ENCODE results near the gene B3GNT4.
"Not testable (repeated sequence)": the region's sequence is repeated elsewhere in the genome, so short reads cannot be mapped to it uniquely, and the experiment has no call there.

B3GNT4 gene

DNA sequence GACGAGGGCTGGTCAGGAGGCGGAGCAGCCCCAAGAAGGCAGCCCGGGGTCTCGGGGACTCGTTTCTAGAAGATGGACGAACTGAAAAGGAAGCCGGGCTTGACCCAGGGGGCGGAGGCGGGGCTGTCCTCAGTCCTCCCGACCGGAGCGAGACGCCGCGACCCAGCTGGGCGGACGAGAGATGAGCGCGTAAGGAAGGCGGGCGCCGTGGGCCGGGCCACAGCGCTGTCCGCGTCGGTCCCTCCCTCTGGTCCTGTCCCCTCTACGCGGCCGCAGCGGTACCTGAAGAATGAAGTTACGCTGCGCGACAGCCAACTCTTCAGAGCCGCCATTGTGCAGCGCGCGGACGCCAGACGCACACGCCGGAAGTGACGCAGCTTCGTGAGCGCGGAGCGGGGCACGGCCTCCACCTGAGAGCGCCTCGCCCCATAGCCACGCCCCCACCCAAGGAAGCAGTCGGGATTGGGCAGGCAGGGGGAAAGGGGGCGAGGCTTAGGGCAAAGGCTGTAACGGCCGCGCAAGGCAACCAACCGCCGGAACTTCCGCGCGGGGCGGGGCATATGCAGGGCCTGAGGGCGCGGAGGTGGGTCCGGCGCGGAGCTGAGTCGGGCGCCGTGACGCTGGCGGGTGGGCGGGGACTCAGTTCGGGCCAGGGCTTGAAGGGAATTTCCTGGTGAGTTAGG, 22.3 kb downstream of the B3GNT4 start, which contains the start of gene DIABLO:
DIABLO (minus strand) TSS at position 370 of the 683 bp plus-strand sequence; CDS start at position 332, 38 bp downstream.
- DNase-seq: peak; percentile 100

DNA sequence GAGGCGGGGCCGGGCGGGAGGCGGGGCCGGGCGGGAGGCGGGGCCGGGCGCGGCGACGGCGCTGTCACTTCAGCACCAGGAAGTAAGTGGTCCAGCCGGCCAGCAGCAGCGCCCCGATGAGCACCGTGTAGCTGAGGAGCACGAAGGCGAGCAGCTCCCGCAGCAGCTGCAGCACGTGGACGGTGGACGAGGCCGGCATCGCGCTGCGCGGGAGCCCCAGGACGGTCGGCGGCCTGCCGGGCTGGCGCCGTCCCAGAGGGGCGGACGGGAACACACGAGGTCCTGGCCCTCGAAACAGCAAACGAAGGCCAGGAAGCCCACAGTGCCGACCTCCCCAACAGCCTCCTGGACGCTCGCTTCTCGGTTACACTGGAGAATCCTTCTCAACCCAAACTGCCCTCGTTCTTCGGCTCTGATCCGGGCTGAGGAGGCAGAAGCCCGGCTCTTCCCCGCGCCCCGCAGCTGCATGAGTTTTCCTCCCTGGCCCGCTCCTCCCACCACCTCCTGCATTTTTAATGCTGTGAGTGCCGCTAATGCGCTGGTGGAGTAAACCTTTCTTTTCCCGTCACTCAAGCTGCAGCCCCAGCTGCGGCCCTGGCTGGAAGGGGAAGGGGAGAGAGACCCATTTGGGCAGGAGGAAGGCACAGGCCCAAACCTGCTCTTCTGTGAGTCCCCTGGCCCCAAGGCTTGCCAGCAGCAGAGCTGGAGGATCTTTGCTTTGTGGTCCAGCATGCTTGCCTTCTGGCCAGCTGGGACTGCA, 23.0 kb downstream of the B3GNT4 start:
- DNase-seq: no peak

DNA sequence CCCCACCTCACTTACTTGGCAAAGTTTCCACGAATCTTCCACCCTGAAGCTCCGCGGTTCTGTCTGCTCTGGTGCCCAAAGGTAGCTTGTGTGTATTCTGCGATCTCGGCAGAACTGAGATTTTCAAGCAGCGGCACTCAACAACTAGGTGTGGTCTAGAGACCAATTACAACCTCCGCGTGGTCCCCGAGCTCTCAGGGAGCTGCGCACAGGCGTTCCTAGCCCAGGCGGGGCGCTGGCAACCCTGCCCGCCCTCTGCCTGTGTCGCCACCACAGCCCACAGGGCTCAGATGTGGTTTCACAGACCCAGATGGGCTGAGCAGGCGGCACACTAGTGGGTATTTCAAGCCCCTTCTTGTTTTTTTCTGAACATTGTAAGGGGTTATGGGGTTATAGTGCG, 23.8 kb downstream of the B3GNT4 start:
- peak; percentile 36 for DNase-seq

GRCh38 chr12:122228092-122228491, 24.6 kb downstream of the B3GNT4 start:
- DNase-seq: no peak

- DNase-seq: no peak
Observed at GRCh38 chr12:122230798-122231197, 27.3 kb downstream of the B3GNT4 start.

DNA sequence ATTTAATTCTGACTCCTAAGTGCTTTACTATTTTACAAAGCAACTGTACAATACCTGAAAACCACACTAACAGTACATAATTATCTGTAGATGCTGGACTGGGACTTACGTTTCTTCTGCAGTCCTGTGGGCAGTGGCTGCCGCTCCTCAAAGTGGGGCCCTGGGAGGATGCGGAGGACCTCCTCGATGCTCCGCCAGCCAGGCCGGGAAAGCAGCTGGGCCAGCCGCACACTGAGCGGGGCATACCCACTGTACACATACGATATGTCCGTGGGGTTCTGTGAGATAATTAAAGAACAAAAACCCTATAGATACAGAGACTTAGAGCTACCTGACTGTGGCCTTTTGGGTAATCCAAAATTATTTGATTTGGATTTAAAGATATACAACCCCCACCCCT, 29.2 kb downstream of the B3GNT4 start:
- no peak for DNase-seq

GRCh38 chr12:122235741-122236140, 32.2 kb downstream of the B3GNT4 start:
- no peak for DNase-seq

DNA sequence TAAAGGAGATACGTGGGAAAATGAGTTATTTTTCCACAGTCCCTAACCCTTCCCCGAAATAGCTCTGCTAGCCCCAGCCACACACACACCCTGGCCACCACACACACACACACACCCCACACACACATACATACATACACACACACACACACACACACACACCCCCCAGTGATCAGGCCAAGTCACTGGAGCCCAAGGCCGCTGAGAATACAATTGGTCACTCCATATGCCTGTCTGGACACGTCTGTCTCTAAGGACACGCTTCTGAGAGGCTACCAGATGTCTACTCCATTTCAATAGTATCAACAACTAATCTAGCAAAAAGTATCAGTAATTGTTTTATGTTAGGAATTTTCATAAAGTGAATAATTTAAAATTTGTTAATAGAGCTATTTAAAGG, 35.4 kb downstream of the B3GNT4 start:
- DNase-seq: no peak

GRCh38 chr12:122243965-122244364, 40.5 kb downstream of the B3GNT4 start:
- peak; percentile 33 for DNase-seq

DNA sequence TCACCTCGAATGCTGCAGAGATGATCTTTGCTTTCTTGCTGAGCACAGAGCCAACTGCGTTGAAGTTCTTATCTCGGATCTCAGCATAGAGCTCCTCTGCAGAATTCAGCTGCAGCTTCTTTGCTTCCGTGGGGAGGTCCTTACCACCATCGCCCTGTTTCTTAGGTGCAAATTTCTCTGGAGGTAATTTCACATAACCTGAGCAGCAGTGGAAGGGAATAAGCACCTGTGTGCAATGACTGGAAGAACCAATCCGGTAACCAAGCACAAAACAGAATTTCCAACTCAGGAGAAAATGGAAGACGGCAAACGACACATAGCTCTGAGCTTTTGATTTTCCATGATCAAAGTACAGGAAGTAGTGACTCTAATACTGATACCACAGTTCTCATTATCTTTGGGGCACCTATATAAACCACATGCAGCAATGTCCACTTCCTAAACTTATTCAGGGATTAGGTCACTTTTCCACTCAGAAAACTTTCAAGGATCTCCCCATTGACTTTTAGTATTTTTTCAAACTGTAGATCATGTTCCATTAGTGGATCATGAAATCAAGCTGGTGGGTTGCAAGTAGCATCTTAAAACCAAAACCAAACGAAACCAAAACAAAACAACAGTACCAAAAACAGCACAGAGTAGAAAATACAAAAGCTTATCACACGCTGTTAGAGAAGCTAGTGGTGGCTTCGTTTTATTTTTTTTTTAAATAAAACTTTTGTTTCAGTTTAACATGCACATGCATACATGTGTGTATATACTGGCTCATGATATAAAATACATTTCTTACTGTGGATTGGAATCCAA, 41.3 kb downstream of the B3GNT4 start:
- peak; percentile 60 for DNase-seq

GRCh38 chr12:122245553-122245952, 42.0 kb downstream of the B3GNT4 start:
- DNase-seq: no peak

DNA sequence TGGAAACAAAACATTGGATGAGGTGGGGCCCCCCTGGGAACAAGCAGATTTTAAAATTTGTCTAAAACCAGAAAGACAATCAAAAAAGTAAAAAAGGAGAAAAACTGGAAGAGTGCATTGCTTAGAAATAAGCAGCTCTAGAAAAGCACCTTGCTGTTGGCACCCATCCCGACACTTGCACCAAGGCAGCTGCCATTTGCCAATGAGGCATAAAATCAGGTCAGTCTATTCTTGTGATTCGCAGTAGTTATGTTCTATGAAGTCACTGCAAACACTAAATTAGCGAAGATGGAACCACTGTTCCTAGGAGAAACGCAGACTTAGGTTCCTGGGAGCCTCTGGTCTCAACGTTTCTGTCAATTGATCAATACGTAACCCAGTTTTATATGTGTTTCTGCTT, 46.5 kb downstream of the B3GNT4 start:
- DNase-seq: no peak

DNA sequence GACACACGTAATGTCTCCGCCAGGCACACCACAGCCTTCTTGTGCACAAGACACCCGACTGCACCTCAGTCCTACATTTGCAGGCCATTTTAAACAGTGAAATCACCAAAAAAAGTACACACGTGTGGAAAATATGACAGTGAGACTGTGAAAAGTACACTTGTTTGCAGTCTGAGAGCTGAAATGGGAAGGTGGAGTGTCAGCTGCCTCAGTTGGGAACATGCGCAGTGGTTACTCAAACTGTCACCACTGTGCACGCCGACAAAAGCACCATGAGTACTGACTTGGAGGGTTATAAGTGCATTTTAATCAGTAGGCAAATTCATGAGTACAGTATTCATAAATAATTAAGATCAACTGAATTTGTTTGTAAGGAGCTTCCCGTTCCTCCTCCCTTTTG, 47.0 kb downstream of the B3GNT4 start:
- no peak for DNase-seq

- not testable (repeated sequence) for DNase-seq
Observed at GRCh38 chr12:122258462-122258861, 55.0 kb downstream of the B3GNT4 start.

Data from activated CD4-positive, alpha-beta T cell treated with anti-CD3 and anti-CD28 coated beads, Interleukin-10, Interleukin-2, amounts not matched to agents 100 ng/mL and 50 ng/mL, durations not matched to agents 16 hours and 8 hours (primary cell).